Left forelimb (tissue), 1 donor: ENCODE results near the gene BACH2.

Source experiments
- DNase-seq: peaks from one replicate; pipeline ENCODE4 v3.0.0-alpha.2; 2018; ENCODE audit warnings: low spot score

Gene BACH2

GRCh38 chr6:89963391-89963790, 333.3 kb downstream of the BACH2 start:
- DNase-seq: no peak

- no peak for DNase-seq
Observed at GRCh38 chr6:89961481-89961880, 335.2 kb downstream of the BACH2 start.

GRCh38 chr6:89959883-89960282, 336.8 kb downstream of the BACH2 start:
- DNase-seq: no peak

- DNase-seq: no peak
Observed at GRCh38 chr6:89956182-89956581, 340.5 kb downstream of the BACH2 start.

- DNase-seq: no peak
Observed at GRCh38 chr6:89955364-89955763, 341.3 kb downstream of the BACH2 start.

GRCh38 chr6:89954721-89955148, 341.9 kb downstream of the BACH2 start:
- DNase-seq: no peak

GRCh38 chr6:89952686-89953085, 344.0 kb downstream of the BACH2 start:
- no peak for DNase-seq

- DNase-seq: no peak
Observed at GRCh38 chr6:89952105-89952671, 344.5 kb downstream of the BACH2 start.

- no peak for DNase-seq
Observed at GRCh38 chr6:89951574-89952104, 345.0 kb downstream of the BACH2 start.

- no peak for DNase-seq
Observed at GRCh38 chr6:89950879-89951391, 345.7 kb downstream of the BACH2 start.

GRCh38 chr6:89950446-89950845, 346.2 kb downstream of the BACH2 start:
- no peak for DNase-seq

GRCh38 chr6:89948876-89949275, 347.8 kb downstream of the BACH2 start:
- DNase-seq: no peak

- DNase-seq: no peak
Observed at GRCh38 chr6:89944826-89945407, 351.7 kb downstream of the BACH2 start.

GRCh38 chr6:89944181-89944755, 352.4 kb downstream of the BACH2 start:
- no peak for DNase-seq

GRCh38 chr6:89942601-89943000, 354.0 kb downstream of the BACH2 start:
- DNase-seq: no peak

- no peak for DNase-seq
Observed at GRCh38 chr6:89941763-89942497, 354.7 kb downstream of the BACH2 start.

GRCh38 chr6:89941031-89941762, 355.4 kb downstream of the BACH2 start:
- no peak for DNase-seq

GRCh38 chr6:89940225-89941027, 356.2 kb downstream of the BACH2 start:
- DNase-seq: no peak

GRCh38 chr6:89939144-89939543, 357.5 kb downstream of the BACH2 start:
- DNase-seq: no peak

GRCh38 chr6:89938014-89938413, 358.6 kb downstream of the BACH2 start:
- DNase-seq: no peak

GRCh38 chr6:89936177-89936576, 360.5 kb downstream of the BACH2 start:
- DNase-seq: no peak
